Fibroblast of villous mesenchyme (primary cell): ENCODE results near the gene ATP1A3. TPM values are rescaled to one million over a fixed set of nuclear protein-coding genes. Genes with fewer than 3 reads are reported as not detected.

Experiments
- DNase-seq: peaks from one replicate; pipeline ENCODE4 v3.0.0-alpha.2; 2010; ENCODE audit warnings: low read depth
- H3K4me3 ChIP-seq: 2 replicates; pipeline ENCODE4 v1.5.1; 2011; ENCODE audit warnings: low read depth, mild to moderate bottlenecking, low read length
- CTCF ChIP-seq: IDR thresholded peaks from 2 replicates; pipeline ENCODE4 v1.5.1; 2012; ENCODE audit warnings: low read depth, mild to moderate bottlenecking, low read length; ENCODE audit not compliant: insufficient read depth
- total RNA-seq: library from RNA; depleted of rRNA; stranded (reverse); fragments of >200 nt; gene quantifications from 2 replicates; pipeline ENCODE4 v1.2.3, GENCODE V29; 2012

The ATP1A3 gene
- total RNA-seq, 1 donor: not detected

- no peak overlapping the region for H3K4me3 ChIP-seq
Measured at GRCh38 chr19:41998246-41999020, 4.4 kb upstream of the ATP1A3 start.

GRCh38 chr19:41997851-41998229 is 3.8 kb upstream of the ATP1A3 start:
- no peak for DNase-seq
- no peak overlapping the region for H3K4me3 ChIP-seq
- no peak for TF ChIP-seq CTCF

More at GRCh38 chr19:41998246-41999020, 4.4 kb upstream of the ATP1A3 start:
- TF ChIP-seq CTCF: peak; percentile 81
- peak; percentile 47 for DNase-seq

GRCh38 chr19:41997121-41997850 is 3.3 kb upstream of the ATP1A3 start:
- no peak overlapping the region for H3K4me3 ChIP-seq
- peak; percentile 35 for DNase-seq
- no peak for TF ChIP-seq CTCF

DNA sequence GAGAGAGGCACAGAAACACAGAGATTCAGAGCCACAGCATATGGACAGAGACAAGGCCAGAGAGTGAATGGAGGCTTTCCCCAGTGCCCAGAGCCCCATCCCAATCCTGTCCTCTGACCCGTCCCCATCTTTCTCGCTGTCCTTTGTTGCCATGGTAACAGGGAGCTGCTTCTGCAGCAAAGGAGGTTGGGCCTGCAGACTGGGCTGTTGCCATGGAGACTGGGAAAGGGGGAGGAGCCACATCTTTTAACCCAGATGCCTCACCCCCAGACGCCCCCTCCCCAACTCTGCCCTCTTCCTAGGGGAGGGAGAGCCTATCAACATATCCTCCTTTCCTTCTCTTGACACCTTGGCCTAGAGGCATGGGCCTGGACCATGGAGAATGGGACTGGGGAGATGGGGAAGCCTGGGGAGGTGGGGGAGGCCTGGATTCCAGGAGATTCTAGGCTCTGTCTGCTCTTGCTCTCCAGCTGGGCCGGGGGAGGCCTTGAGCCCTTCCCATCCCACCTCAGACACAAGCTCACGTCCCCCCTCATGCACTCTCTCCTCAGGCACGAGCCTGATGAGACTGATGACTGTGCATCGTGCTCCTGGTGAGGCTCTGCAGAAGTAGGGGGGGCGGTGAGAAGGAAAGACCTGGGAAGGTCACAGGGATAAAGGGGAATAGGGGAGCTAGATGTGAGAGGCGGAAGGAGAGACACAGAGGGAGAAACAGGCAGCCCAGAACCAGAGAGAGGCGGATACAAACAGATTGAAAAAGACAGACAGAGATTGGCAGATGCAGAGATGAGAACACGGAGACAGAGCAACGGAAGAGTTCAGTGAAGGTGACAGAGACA is 2.1 kb upstream of the ATP1A3 start:
- DNase-seq: no peak
- no peak overlapping the region for H3K4me3 ChIP-seq
- TF ChIP-seq CTCF: no peak

GRCh38 chr19:41994994-41995958 is 1.2 kb upstream of the ATP1A3 start:
- DNase-seq: no peak
- no peak for TF ChIP-seq CTCF
- H3K4me3 ChIP-seq: no peak overlapping the region
